Caco-2 (cell line): ENCODE results near the gene LDLRAD3. TPM values are rescaled to one million over a fixed set of nuclear protein-coding genes. Genes with fewer than 3 reads are reported as not detected.

Source experiments
- BruUV-seq: library from RNA; stranded (reverse); fragments of 400-500 nt; replicated peaks from 2 replicates; lab custom pipeline; 2021; lab: Mats Ljungman, UMichigan
- CTCF ChIA-PET: fragments of 300-600 bp; sonication (Branson Sonifier 250); formaldehyde crosslinking; loops from one replicate; lab custom pipeline; 2022; ENCODE audit warnings: antibody characterized with exemption; lab: Charles Lee
- POLR2A ChIA-PET: fragments of 300-600 bp; sonication (Branson Sonifier 250); formaldehyde crosslinking; loops from one replicate; lab custom pipeline; 2022; ENCODE audit warnings: antibody characterized with exemption; lab: Charles Lee
- DNase-seq, 2 experiments: peaks; one replicate each; pipeline versions ENCODE4 v3.0.0 to v3.0.0-alpha.2; 2020 to 2022
- H3K27me3 ChIP-seq: replicated peaks from 2 replicates; pipeline ENCODE4 v1.6.0; 2011; ENCODE audit warnings: low read length; ENCODE audit not compliant: control insufficient read depth, insufficient read depth
- H3K36me3 ChIP-seq: 2 replicates; pipeline ENCODE4 v1.5.1; 2011; ENCODE audit warnings: low read length; ENCODE audit not compliant: control insufficient read depth, insufficient read depth
- H3K4me1 ChIP-seq: fragments of 250-450 bp; sonication (Bioruptor Pico); 2 replicates; pipeline ENCODE4 v1.5.1; 2020; ENCODE audit warnings: mild to moderate bottlenecking
- H3K4me3 ChIP-seq: 2 replicates; pipeline ENCODE4 v1.5.1; 2011; ENCODE audit warnings: low read depth, mild to moderate bottlenecking, control low read depth, low read length
- H3K9me3 ChIP-seq: fragments of 250-450 bp; sonication (Bioruptor Pico); 2 replicates; pipeline ENCODE4 v1.5.1; 2020; ENCODE audit warnings: mild to moderate bottlenecking, moderate library complexity
- H3K27ac Mint-ChIP-seq: one replicate; pipeline ENCODE4 v1.8.0; 2022; ENCODE audit warnings: mixed read lengths; ENCODE audit not compliant: unreplicated experiment
- H3K27me3 Mint-ChIP-seq: one replicate; pipeline ENCODE4 v1.8.0; 2022; ENCODE audit warnings: mixed read lengths; ENCODE audit not compliant: insufficient read depth, unreplicated experiment
- H3K36me3 Mint-ChIP-seq: one replicate; pipeline ENCODE4 v1.8.0; 2022; ENCODE audit warnings: mild to moderate bottlenecking, mixed read lengths; ENCODE audit not compliant: insufficient read depth, unreplicated experiment
- H3K4me1 Mint-ChIP-seq: one replicate; pipeline ENCODE4 v1.8.0; 2022; ENCODE audit warnings: low read depth, mixed read lengths; ENCODE audit not compliant: unreplicated experiment
- H3K4me3 Mint-ChIP-seq: one replicate; pipeline ENCODE4 v1.8.0; 2022; ENCODE audit warnings: mild to moderate bottlenecking, moderate library complexity, mixed read lengths; ENCODE audit not compliant: unreplicated experiment
- H3K9me3 Mint-ChIP-seq: one replicate; pipeline ENCODE4 v1.8.0; 2022; ENCODE audit warnings: mixed read lengths; ENCODE audit not compliant: unreplicated experiment
- intact Hi-C: fragments of 100-400 bp; cut with micrococcal nuclease; formaldehyde crosslinking; loops from one replicate; pipeline ENCODE4 v1.10.0; 2022; ENCODE audit not compliant: unreplicated experiment
- total RNA-seq: library from RNA; stranded (reverse); gene quantifications from 2 replicates; pipeline ENCODE4 v1.2.3, GENCODE V29; 2022
- TF ChIP-seq, protein P1 (sequence below), 2 experiments: fragments of 200-600 bp in 1 of 2; IDR thresholded peaks; 1 replicate in 1 of 2; 2 replicates in 1 of 2; pipeline versions ENCODE4 v1.5.1 to v1.8.0; 2011 to 2022; ENCODE audit warnings: antibody characterized with exemption in 1 of 2, control low read depth in 1 of 2, inconsistent platforms in 1 of 2, low read depth in 1 of 2, low read length in 1 of 2, mild to moderate bottlenecking in 1 of 2, moderate library complexity in 1 of 2; ENCODE audit not compliant: insufficient read depth in 1 of 2, severe bottlenecking in 1 of 2, unreplicated experiment in 1 of 2

The LDLRAD3 gene
- total RNA-seq, 1 experiment from 2014 or later, result 9.9 TPM

DNA sequence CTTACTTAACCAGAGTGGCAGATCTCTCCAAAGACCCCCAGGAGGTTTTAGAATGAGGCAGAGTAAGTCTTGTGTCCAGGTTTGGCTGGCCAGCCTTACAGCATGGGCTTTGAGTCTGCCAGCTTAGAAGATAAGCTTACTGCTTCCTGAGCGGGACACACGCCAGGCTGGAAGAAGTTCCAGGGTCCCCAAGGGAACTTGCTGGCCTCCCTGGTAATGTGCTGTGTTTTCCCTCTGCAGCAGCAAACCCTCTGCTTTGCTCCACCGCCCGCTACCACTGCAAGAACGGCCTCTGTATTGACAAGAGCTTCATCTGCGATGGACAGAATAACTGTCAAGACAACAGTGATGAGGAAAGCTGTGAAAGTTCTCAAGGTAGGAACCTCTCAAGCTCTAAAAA lies 154.2 kb downstream of the LDLRAD3 start:
- Mint-ChIP-seq H3K27me3 (no peaks in the 10 kb centered on the region), H3K4me3 (no peak overlapping the region), H3K4me1 (peaks cover 18% of the 10 kb centered on the region), H3K36me3 (peaks cover 6% of the 10 kb centered on the region), H3K9me3 (peaks cover 11% of the 10 kb centered on the region), H3K27ac (no peak overlapping the region)
- CTCF ChIA-PET, result interaction anchor here (0.7 kb wide), 1 partner anchor 14 kb away, joined by 3 read pairs; no protein-coding TSS in a partner anchor
- H3K4me3 ChIP-seq, result no peak overlapping the region
- POLR2A ChIA-PET, result no interaction called here
- H3K27me3 ChIP-seq, result no peaks in the 10 kb centered on the region
- TF ChIP-seq, protein P1, sequence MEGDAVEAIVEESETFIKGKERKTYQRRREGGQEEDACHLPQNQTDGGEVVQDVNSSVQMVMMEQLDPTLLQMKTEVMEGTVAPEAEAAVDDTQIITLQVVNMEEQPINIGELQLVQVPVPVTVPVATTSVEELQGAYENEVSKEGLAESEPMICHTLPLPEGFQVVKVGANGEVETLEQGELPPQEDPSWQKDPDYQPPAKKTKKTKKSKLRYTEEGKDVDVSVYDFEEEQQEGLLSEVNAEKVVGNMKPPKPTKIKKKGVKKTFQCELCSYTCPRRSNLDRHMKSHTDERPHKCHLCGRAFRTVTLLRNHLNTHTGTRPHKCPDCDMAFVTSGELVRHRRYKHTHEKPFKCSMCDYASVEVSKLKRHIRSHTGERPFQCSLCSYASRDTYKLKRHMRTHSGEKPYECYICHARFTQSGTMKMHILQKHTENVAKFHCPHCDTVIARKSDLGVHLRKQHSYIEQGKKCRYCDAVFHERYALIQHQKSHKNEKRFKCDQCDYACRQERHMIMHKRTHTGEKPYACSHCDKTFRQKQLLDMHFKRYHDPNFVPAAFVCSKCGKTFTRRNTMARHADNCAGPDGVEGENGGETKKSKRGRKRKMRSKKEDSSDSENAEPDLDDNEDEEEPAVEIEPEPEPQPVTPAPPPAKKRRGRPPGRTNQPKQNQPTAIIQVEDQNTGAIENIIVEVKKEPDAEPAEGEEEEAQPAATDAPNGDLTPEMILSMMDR (IDR thresholded peaks at IDR 0.05; ENCODE audit: insufficient read depth in 1 of 2, low read depth in 1 of 2, low read length in 1 of 2, severe bottlenecking in 1 of 2, unreplicated experiment in 1 of 2), result no peak
- no TSS peak for BruUV-seq
- DNase-seq, result no peak
- H3K9me3 ChIP-seq, result peaks cover 12% of the 10 kb centered on the region
- H3K36me3 ChIP-seq, result no peaks in the 10 kb centered on the region
- intact Hi-C loops, result no loop called here
- no peaks in the 10 kb centered on the region for H3K4me1 ChIP-seq

DNA sequence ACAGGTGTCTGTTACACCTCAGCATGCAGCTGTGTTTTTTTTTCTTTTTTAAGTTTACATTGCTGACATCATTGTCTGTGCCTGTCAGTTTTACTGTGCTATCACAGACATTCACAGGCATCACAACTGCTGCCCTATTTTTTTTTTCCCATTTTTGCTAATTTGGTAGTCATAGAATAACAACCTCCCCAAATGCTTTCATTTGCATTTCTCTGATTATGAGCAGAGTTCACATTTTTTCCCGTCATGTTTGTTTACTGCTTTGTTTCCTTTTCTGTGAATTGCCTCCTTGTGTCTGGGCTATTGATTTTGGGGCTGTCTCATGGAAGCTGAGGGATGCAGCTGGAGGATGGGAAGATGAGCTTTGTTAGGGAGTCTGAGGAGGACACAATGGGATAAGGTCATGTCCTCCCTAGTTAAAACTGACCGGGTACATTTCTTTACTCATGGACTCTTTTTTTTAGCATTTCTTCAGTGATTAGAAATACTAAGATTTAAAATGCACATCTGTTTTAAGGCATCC lies 155.1 kb downstream of the LDLRAD3 start:
- intact Hi-C loops, result no loop called here
- Mint-ChIP-seq H3K9me3 (peaks cover 2% of the 10 kb centered on the region), H3K4me1 (peaks cover 18% of the 10 kb centered on the region), H3K4me3 (no peak overlapping the region), H3K36me3 (peaks cover 6% of the 10 kb centered on the region), H3K27me3 (no peaks in the 10 kb centered on the region), H3K27ac (no peak overlapping the region)
- no peak for DNase-seq
- no TSS peak for BruUV-seq
- ChIA-PET POLR2A (no interaction called here), CTCF (interaction anchor here (0.7 kb wide), 1 partner anchor 13 kb away, joined by 3 read pairs; no protein-coding TSS in a partner anchor)
- Histone ChIP-seq H3K4me1 (no peaks in the 10 kb centered on the region), H3K27me3 (no peaks in the 10 kb centered on the region), H3K4me3 (no peak overlapping the region), H3K36me3 (no peaks in the 10 kb centered on the region), H3K9me3 (peaks cover 6% of the 10 kb centered on the region)
- TF ChIP-seq, protein P1 (IDR thresholded peaks at IDR 0.05; ENCODE audit: insufficient read depth in 1 of 2, low read depth in 1 of 2, low read length in 1 of 2, severe bottlenecking in 1 of 2, unreplicated experiment in 1 of 2), result no peak

DNA sequence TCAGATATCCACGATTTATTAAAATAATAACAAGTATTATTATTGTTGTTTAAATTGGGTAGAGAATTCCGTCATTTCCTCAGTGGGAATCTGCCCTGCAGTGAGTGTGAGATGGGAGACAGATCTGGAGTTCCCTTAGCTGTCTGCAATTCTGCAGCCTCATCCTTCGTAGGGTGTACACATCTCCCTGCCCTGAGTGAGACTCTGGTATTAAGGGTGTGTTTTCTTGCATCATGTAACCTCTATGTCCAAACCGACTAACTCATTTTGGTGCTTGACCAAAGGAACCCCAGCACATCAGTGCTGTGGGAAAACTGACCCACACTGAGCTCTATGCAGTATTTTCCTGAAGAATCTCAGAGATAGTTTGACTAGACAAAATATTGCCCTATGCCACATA lies 157.6 kb downstream of the LDLRAD3 start:
- Mint-ChIP-seq H3K27ac (no peak overlapping the region), H3K9me3 (no peaks in the 10 kb centered on the region), H3K4me3 (no peak overlapping the region), H3K36me3 (peaks cover 6% of the 10 kb centered on the region), H3K4me1 (peaks cover 18% of the 10 kb centered on the region), H3K27me3 (no peaks in the 10 kb centered on the region)
- TF ChIP-seq, protein P1 (IDR thresholded peaks at IDR 0.05; ENCODE audit: insufficient read depth in 1 of 2, low read depth in 1 of 2, low read length in 1 of 2, severe bottlenecking in 1 of 2, unreplicated experiment in 1 of 2), result no peak
- ChIA-PET CTCF (no interaction called here), POLR2A (no interaction called here)
- Histone ChIP-seq H3K4me1 (no peaks in the 10 kb centered on the region), H3K9me3 (no peaks in the 10 kb centered on the region), H3K36me3 (no peaks in the 10 kb centered on the region), H3K27me3 (no peaks in the 10 kb centered on the region), H3K4me3 (no peak overlapping the region)
- DNase-seq, result no peak
- no TSS peak for BruUV-seq
- intact Hi-C loops, result no loop called here
